Natural killer cell (primary cell): ENCODE data around the gene UTS2R. TPM values are rescaled to one million over a fixed set of nuclear protein-coding genes. Genes with fewer than 3 reads are reported as not detected.
"Not testable (repeated sequence)": the region's sequence is repeated elsewhere in the genome, so short reads cannot be mapped to it uniquely, and the experiment has no call there.

Experiments
- ATAC-seq, 3 donors: fragments of 150-1000 bp in 2 of 3; fragments of 200-7000 bp in 1 of 3; cut with Tn5 transposase; 1 replicate in 1 of 3; 2 replicates in 2 of 3; pipeline ENCODE4 v1.10.0; 2021; ENCODE audit warnings: mild to moderate bottlenecking in 2 of 3, moderate library complexity in 2 of 3
- DNase-seq, 2 donors: peaks; one replicate each; pipeline versions ENCODE4 v3.0.0 to v3.0.0-alpha.2; 2013 to 2021; ENCODE audit warnings: mixed read lengths in 1 of 2
- H3K27ac ChIP-seq: one replicate; pipeline ENCODE4 v1.5.1; 2013; ENCODE audit warnings: mild to moderate bottlenecking, low read length
- H3K27me3 ChIP-seq: one replicate; pipeline ENCODE4 v1.6.1; 2013; ENCODE audit warnings: low read length; ENCODE audit not compliant: control insufficient read depth, insufficient read depth
- H3K36me3 ChIP-seq: one replicate; pipeline ENCODE4 v1.6.1; 2013; ENCODE audit warnings: low read length; ENCODE audit not compliant: control insufficient read depth, insufficient read depth
- H3K4me1 ChIP-seq: one replicate; pipeline ENCODE4 v1.6.1; 2013; ENCODE audit warnings: low read length; ENCODE audit not compliant: control insufficient read depth, insufficient read depth
- H3K4me3 ChIP-seq: one replicate; pipeline ENCODE4 v1.5.1; 2013; ENCODE audit warnings: low read length
- H3K9me3 ChIP-seq: one replicate; pipeline ENCODE4 v1.6.1; 2013; ENCODE audit warnings: low read length; ENCODE audit not compliant: control insufficient read depth, insufficient read depth
- H3K27ac Mint-ChIP-seq, 2 donors: one replicate each; pipeline ENCODE4 v1.8.0; 2022; ENCODE audit warnings: mild to moderate bottlenecking in 2 of 2, mixed read lengths in 2 of 2, moderate library complexity in 1 of 2
- H3K27me3 Mint-ChIP-seq, 2 donors: one replicate each; pipeline ENCODE4 v1.8.0; 2022; ENCODE audit warnings: low read depth in 2 of 2, mixed read lengths in 2 of 2
- H3K36me3 Mint-ChIP-seq: one replicate; pipeline ENCODE4 v1.8.0; 2022; ENCODE audit warnings: mixed read lengths
- H3K4me1 Mint-ChIP-seq, 2 donors: one replicate each; pipeline ENCODE4 v1.8.0; 2022; ENCODE audit warnings: mixed read lengths in 2 of 2
- H3K4me3 Mint-ChIP-seq: one replicate; pipeline ENCODE4 v1.8.0; 2022; ENCODE audit warnings: mild to moderate bottlenecking, moderate library complexity, mixed read lengths
- H3K9me3 Mint-ChIP-seq, 2 donors: one replicate each; pipeline ENCODE4 v1.8.0; 2022; ENCODE audit warnings: mixed read lengths in 2 of 2
- CTCF ChIP-seq: fragments of 200-600 bp; IDR thresholded peaks from one replicate; pipeline ENCODE4 v1.8.0; 2022; ENCODE audit warnings: antibody characterized with exemption
- WGBS: methylation state at CpG from one replicate; pipeline ENCODE4 v1.1.7; 2013; ENCODE audit warnings: missing lambda C conversion rate; ENCODE audit not compliant: insufficient coverage; 5-methylcytosine and 5-hydroxymethylcytosine counted together
- intact Hi-C: fragments of 100-400 bp; cut with micrococcal nuclease; formaldehyde crosslinking; loops from one replicate; pipeline ENCODE4 v1.14.2; 2022
- total RNA-seq, 4 donors: library from RNA; stranded (reverse); fragments of 120-200 nt in 1 of 4; gene quantifications; one replicate each; pipeline versions ENCODE4 v1.2.3 to v1.2.4, GENCODE V29; 2013 to 2022

UTS2R gene
- total RNA-seq, 3 donors from 2014 or later (not counting 1 experiment from before 2014, with no cell fraction given): 0.28 TPM; not detected in 2

GRCh38 chr17:82374626-82375331 is 3.2 kb downstream of the UTS2R start:
- Mint-ChIP-seq H3K4me3 (no peak overlapping the region), H3K9me3 (no peaks in the 10 kb centered on the region), H3K36me3 (no peaks in the 10 kb centered on the region), H3K27me3 (peaks cover 27 to 28% of the 10 kb centered on the region in 2 donors), H3K4me1 (peaks cover 8 to 12% of the 10 kb centered on the region in 2 donors), H3K27ac (no peak overlapping the region)
- Histone ChIP-seq H3K36me3 (no peaks in the 10 kb centered on the region), H3K4me1 (peaks cover 10% of the 10 kb centered on the region), H3K4me3 (no peak overlapping the region), H3K9me3 (no peaks in the 10 kb centered on the region), H3K27me3 (peaks cover 25% of the 10 kb centered on the region), H3K27ac (no peak overlapping the region)
- ATAC-seq (no peak), DNase-seq (no peak)
- no peak for TF ChIP-seq CTCF
- intact Hi-C loops: no loop called here
- WGBS: 31% methylated on average over 79 of the region's 79 CpGs

GRCh38 chr17:82375359-82376041 is 3.9 kb downstream of the UTS2R start:
- no peak for TF ChIP-seq CTCF
- Mint-ChIP-seq H3K4me3 (no peak overlapping the region), H3K9me3 (no peaks in the 10 kb centered on the region), H3K27ac (no peak overlapping the region), H3K4me1 (peaks cover 14 to 15% of the 10 kb centered on the region in 2 donors), H3K36me3 (no peaks in the 10 kb centered on the region), H3K27me3 (peaks cover 30 to 32% of the 10 kb centered on the region in 2 donors)
- Histone ChIP-seq H3K4me1 (peaks cover 8% of the 10 kb centered on the region), H3K27me3 (peaks cover 22% of the 10 kb centered on the region), H3K36me3 (no peaks in the 10 kb centered on the region), H3K27ac (no peak overlapping the region), H3K9me3 (no peaks in the 10 kb centered on the region), H3K4me3 (no peak overlapping the region)
- no peak for DNase-seq
- 53% methylated on average over 46 of the region's 46 CpGs for WGBS
- ATAC-seq: no peak
- intact Hi-C loops: no loop called here

GRCh38 chr17:82376042-82376730 is 4.6 kb downstream of the UTS2R start:
- no peak overlapping the region for H3K27ac Mint-ChIP-seq
- no peaks in the 10 kb centered on the region for H3K36me3 ChIP-seq
- H3K27ac ChIP-seq: no peak overlapping the region
- H3K27me3 ChIP-seq: peaks cover 15% of the 10 kb centered on the region
- no peaks in the 10 kb centered on the region for H3K9me3 Mint-ChIP-seq
- H3K4me3 Mint-ChIP-seq: no peak overlapping the region
- no peak for TF ChIP-seq CTCF
- H3K27me3 Mint-ChIP-seq: peaks cover 24 to 28% of the 10 kb centered on the region in 2 donors
- WGBS: 84% methylated on average over 16 of the region's 16 CpGs
- DNase-seq: no peak
- H3K4me1 ChIP-seq: peaks cover 1% of the 10 kb centered on the region
- intact Hi-C loops: no loop called here
- H3K36me3 Mint-ChIP-seq: no peaks in the 10 kb centered on the region
- peaks cover 8 to 11% of the 10 kb centered on the region in 2 donors for H3K4me1 Mint-ChIP-seq
- H3K4me3 ChIP-seq: no peak overlapping the region
- no peaks in the 10 kb centered on the region for H3K9me3 ChIP-seq
- ATAC-seq: no peak

- H3K9me3 Mint-ChIP-seq, H3K36me3 Mint-ChIP-seq, H3K4me3 Mint-ChIP-seq, intact Hi-C loops, H3K36me3 ChIP-seq, H3K27ac Mint-ChIP-seq, H3K27ac ChIP-seq, H3K4me3 ChIP-seq, ATAC-seq, H3K9me3 ChIP-seq, H3K4me1 ChIP-seq, DNase-seq: not testable (repeated sequence)
- Mint-ChIP-seq H3K4me1 (peaks cover 8 to 13% of the 10 kb centered on the region in 2 donors), H3K27me3 (peaks cover 23 to 30% of the 10 kb centered on the region in 2 donors)
- H3K27me3 ChIP-seq: peaks cover 11% of the 10 kb centered on the region
- WGBS: no CpG with 5 or more reads among the region's 5 CpGs
Measured at GRCh38 chr17:82377294-82377693, 5.7 kb downstream of the UTS2R start.
